Stimulated activated CD4-positive, alpha-beta T cell treated with anti-CD3 and anti-CD28 coated beads, TNF-alpha, amount 100 ng/mL, for 1 hour (primary cell): ENCODE data around the gene ARHGAP8.

Experiments used
- DNase-seq, 3 donors: peaks; one replicate each; pipeline ENCODE4 v3.0.0-alpha.2; 2020; ENCODE audit warnings: low read depth in 3 of 3, low spot score in 1 of 3

The ARHGAP8 gene

GRCh38 chr22:44906248-44906936, 154.0 kb downstream of the ARHGAP8 start:
- DNase-seq: no peak

GRCh38 chr22:44906999-44907644, 154.7 kb downstream of the ARHGAP8 start:
- no peak for DNase-seq

GRCh38 chr22:44907765-44908737, 155.7 kb downstream of the ARHGAP8 start:
- DNase-seq: no peak

- DNase-seq: no peak
Observed at GRCh38 chr22:44909241-44909640, 156.9 kb downstream of the ARHGAP8 start.
